ENCODE measurements around the gene C9orf43.

DNA sequence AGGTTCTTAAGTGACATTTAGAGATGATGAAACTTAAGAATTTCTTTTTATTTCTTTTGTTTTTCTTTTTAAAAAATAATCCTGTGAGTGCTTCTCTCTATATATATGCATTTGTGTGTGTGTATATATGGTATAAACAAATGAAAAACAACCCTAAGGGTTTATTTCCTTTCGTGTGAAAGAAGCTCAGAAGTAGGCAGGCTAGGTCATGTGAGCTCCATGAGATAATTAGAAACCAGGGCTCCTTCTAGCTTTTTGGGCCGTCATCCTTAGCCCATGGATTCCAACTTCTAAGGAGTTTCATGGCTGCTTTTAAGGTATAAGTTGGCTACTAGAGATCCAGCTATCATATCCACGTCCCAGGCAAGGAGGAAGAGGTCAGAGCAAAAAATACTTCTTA, 11.2 kb downstream of the C9orf43 start:
- TF ChIP-seq POLR2A (IDR thresholded peaks at IDR 0.05; ENCODE audit: low read depth, low read length) (no peak), POLR2AphosphoS5 (IDR thresholded peaks at IDR 0.05; ENCODE audit: low read depth, low read length) (no peak)

Measured in GM12892 (cell line).